Stimulated activated CD4-positive, alpha-beta T cell treated with anti-CD3 and anti-CD28 coated beads, Interleukin-2, amount 100 ng/mL, for 4 hours (primary cell): Measurements from ENCODE around the gene FOXC2.
A peak's percentile ranks its signal among the peaks of the same experiment; 100 is the strongest.
"Not testable (repeated sequence)": the region's sequence is repeated elsewhere in the genome, so short reads cannot be mapped to it uniquely, and the experiment has no call there.

ENCODE experiments used
- DNase-seq: peaks from one replicate; pipeline ENCODE4 v3.0.0-alpha.2; 2020; ENCODE audit warnings: low read depth

FOXC2 gene

DNA sequence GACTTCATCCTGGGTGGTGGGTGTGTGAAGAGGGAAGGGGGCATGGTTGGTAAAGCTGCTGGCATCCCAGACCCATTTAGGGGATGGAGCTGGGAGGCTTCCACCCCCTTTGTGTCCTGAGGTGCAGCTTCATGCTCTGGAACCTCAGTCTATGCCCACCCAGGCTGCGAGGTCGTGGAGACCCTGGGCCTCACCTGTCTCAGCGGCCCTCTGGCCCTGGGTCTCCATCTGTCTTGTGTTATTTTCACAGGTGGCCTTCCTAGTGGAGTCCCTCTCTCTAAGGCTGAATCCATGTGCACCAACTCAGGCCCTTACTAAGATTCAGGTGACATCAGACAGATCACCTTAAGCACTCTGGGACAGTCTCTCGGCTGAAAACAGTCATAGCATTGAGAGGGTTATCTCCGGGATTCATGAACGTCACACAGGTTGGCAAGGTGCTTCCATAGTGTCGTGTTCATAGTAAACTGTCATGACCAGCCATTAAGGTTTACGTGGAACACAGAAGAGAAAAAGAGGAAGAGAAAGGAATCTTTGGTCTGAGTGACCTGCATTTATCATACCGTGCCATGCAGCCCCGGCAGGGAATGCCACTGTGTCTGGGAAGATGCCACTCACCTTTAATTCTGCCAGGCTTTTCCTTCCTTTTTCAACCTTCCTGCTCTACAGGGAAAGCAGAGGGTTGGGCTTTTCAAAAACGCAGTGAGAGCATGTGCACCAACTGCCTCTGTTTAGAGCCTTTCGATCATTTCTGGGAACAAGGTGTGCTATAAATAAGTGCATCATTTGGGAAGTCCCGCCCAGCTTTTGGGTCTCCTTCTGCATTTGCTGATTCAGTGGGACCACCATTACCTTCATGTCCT is 7.2 kb downstream of the FOXC2 start:
- DNase-seq: no peak

GRCh38 chr16:86574646-86575045 is 8.0 kb downstream of the FOXC2 start:
- DNase-seq: no peak

- no peak for DNase-seq
These were observed 8.6 kb downstream of the FOXC2 start for GRCh38 chr16:86575095-86575685.

GRCh38 chr16:86575754-86576557 is 9.3 kb downstream of the FOXC2 start:
- DNase-seq: peak; percentile 35

GRCh38 chr16:86576591-86577313 is 10.1 kb downstream of the FOXC2 start:
- DNase-seq: no peak

DNA sequence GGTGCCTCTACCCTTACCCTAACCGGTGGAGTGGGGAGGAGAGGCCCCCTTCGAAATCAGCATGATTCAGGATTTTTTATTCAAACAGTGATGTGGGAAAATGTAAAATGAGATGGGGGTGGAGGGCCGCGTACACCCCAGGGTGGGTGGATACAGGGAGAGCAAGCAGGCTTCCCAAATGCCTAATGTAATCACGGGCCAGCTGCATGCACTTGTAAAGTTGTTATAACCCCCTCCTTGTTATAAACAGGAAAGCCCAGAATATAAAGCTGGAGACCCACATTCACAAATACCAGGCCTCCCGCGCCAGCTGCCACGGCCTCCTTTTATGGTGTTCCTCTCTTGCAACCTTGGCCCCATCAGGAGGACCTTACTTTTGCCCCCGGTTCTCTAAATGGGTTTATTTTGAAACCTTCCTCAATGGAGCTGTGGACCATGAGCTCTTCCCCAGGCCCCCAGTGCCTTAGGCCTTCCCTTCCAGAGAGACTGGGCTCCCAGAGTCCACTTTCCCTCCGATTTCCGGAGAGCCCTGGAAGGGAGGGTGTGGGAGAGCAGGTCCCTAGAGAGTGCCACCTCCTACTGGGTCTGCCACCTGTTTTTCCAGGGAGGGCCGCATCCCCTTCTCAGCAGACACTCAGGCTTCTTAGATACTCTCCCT is 10.8 kb downstream of the FOXC2 start:
- no peak for DNase-seq

DNA sequence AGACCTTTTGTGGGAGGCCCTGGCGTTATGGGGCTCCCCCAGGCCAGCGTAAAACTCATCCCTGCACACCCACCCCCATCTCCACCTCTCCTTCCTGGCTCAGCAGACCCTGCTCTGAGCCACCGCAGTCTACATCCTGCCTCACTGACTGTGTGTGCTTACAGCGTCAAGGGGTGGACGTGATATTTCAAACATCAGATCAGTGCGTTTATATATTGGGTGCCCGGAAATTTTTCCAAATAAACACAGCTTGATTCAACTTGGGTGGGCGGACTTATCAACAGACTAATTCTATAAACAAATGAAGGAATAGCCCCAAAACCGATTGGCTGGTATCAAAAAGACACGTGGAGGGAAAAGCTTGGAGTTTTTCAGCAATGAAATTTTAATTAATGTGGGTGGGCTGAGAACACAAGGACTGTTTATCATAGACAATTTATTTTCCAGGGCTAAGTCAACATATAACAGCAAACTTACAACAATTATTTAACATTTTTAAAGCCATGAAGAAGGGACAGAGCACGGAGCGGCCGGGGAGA is 11.5 kb downstream of the FOXC2 start, which contains the start of gene FOXL1:
Gene FOXL1, plus strand, starts transcription at position 489 of the 539 bp plus-strand sequence. CDS start 175 bp downstream, outside the sequence.
- no peak for DNase-seq

- DNase-seq: no peak
These were observed 12.1 kb downstream of the FOXC2 start for GRCh38 chr16:86578611-86579267.

DNA sequence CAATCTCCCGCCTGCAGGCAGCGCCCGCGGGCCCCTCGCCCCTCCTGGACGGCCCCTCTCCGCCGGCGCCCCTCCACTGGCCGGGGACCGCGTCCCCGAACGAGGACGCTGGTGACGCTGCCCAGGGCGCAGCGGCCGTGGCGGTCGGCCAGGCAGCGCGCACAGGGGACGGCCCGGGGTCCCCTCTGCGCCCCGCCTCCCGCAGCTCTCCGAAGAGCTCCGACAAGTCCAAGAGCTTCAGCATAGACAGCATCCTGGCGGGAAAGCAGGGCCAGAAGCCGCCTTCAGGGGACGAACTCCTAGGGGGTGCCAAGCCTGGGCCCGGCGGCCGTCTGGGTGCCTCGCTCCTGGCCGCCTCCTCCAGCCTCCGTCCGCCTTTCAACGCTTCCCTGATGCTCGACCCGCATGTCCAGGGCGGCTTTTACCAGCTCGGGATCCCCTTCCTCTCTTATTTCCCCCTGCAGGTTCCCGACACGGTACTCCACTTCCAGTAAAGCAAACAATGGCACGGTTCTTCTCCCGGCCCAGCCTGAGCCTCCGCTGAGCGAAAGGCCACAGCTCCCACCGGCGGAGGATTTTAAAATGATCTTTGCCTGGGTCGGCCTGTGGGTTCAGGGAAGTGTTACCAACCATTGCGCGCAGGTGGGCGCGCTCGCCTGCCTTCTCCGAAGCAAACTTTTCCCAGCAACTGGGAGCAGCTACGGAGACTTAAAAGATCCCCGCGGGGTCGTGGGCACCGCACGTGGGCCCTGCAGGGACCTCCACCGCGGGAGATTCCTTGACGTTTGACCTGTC is 12.8 kb downstream of the FOXC2 start:
- no peak for DNase-seq

- no peak for DNase-seq
These were observed 13.6 kb downstream of the FOXC2 start for GRCh38 chr16:86580063-86580790.

- DNase-seq: no peak
These were observed 14.2 kb downstream of the FOXC2 start for GRCh38 chr16:86580791-86581170.

DNA sequence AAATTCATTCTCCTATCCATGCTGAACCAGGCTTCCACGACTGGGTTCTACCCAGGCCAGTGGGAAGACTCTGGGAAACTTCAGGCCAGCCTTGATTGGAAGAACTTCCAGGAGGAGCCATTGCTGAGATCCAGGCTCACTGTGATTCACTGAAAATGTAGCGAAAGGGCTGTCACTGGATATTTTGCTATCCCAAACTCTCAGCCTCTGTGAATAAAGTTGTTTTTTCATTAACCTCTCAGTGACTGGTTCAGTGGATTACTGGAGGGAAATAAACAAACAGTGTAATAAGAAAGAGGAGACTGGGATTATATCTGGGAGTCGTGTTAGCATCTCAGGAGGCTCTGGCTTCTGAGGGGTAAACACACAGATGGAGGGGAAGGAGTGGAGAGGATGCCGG is 14.8 kb downstream of the FOXC2 start:
- no peak for DNase-seq

GRCh38 chr16:86584071-86584685 is 17.5 kb downstream of the FOXC2 start:
- no peak for DNase-seq

- DNase-seq: no peak
These were observed 18.4 kb downstream of the FOXC2 start for GRCh38 chr16:86584726-86585721.

DNA sequence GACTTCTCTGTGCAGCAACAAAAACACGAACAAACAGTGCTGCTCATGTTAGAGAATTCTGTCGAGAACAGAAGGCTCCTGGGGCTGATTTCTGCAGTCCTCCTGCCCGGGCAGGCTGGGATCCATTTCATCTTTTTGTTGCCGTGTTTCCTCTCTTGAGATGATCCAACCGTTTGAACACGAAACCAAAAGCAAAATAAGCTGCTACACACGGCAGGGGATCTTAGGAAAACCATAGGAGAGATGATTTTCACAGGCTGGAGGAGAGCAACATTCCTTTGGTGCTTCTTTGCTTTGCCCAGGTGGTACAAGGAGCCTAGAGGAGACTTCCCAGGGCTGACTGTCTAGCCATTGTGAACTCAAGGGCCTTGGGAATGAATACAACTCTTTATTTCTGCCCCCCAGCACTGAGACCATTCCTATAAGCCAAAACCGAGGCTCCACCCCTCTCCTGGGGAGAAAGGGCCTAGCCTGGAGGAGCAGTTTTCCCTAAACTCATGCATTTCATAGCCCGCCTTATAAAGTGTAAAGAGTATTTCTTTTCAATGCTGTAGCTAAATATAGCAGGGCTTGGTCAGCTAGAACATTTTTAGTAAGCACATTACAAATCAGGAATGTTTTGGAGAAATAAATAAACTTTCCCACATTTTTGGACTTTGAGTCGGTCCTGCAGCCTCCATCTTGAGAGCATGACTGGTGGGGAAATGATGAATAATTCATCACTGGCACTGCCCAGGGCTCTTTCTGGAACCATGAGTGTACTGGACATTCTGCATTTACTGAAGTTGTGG is 19.4 kb downstream of the FOXC2 start:
- no peak for DNase-seq

- no peak for DNase-seq
These were observed 20.9 kb downstream of the FOXC2 start for GRCh38 chr16:86587487-86587886.

GRCh38 chr16:86587955-86588354 is 21.3 kb downstream of the FOXC2 start:
- DNase-seq: not testable (repeated sequence)
